Ovary (tissue), 3 donors: Measurements from ENCODE around the gene GSTO2.

Experiments
- CTCF ChIP-seq, 3 donors: fragments of 450-650 bp in 2 of 3; fragments of 200-600 bp in 1 of 3; IDR thresholded peaks; one replicate each; pipeline versions ENCODE4 v1.5.1 to v1.8.0; 2016 to 2022; ENCODE audit warnings: antibody characterized with exemption in 3 of 3, mild to moderate bottlenecking in 1 of 3
- EP300 ChIP-seq: sonication (generic); formaldehyde crosslinking; IDR thresholded peaks from one replicate; pipeline ENCODE4 v1.6.1; 2017; ENCODE audit warnings: antibody characterized with exemption
- POLR2A ChIP-seq: fragments of 450-650 bp; IDR thresholded peaks from one replicate; pipeline ENCODE4 v1.6.1; 2017; ENCODE audit warnings: antibody characterized with exemption, mild to moderate bottlenecking, moderate library complexity
- donor health status: DM: no; HTN: no; CAD: no.

GRCh38 chr10:104331208-104331838 is 62.3 kb downstream of the GSTO2 start:
- TF ChIP-seq CTCF (IDR thresholded peaks at IDR 0.05) (no peak), POLR2A (no peak), EP300 (no peak)
